D721Med (cell line): ENCODE results near the gene SOWAHD.
"Not testable (repeated sequence)": the region's sequence is repeated elsewhere in the genome, so short reads cannot be mapped to it uniquely, and the experiment has no call there.

Experiments
- DNase-seq: peaks from one replicate; pipeline ENCODE4 v3.0.0; 2011; ENCODE audit warnings: low spot score; ENCODE audit not compliant: insufficient read length
- FAIRE-seq: peaks from 2 replicates; lab custom pipeline; 2011; peaks lifted over from hg19 to GRCh38; lab: Jason Lieb, UNC
- TF ChIP-seq, protein P1 (sequence below): IDR thresholded peaks from 2 replicates; pipeline ENCODE4 v1.5.1; 2012; ENCODE audit warnings: mild to moderate bottlenecking, control low read depth; ENCODE audit not compliant: insufficient read depth; ENCODE audit errors: missing control alignments

SOWAHD gene

DNA sequence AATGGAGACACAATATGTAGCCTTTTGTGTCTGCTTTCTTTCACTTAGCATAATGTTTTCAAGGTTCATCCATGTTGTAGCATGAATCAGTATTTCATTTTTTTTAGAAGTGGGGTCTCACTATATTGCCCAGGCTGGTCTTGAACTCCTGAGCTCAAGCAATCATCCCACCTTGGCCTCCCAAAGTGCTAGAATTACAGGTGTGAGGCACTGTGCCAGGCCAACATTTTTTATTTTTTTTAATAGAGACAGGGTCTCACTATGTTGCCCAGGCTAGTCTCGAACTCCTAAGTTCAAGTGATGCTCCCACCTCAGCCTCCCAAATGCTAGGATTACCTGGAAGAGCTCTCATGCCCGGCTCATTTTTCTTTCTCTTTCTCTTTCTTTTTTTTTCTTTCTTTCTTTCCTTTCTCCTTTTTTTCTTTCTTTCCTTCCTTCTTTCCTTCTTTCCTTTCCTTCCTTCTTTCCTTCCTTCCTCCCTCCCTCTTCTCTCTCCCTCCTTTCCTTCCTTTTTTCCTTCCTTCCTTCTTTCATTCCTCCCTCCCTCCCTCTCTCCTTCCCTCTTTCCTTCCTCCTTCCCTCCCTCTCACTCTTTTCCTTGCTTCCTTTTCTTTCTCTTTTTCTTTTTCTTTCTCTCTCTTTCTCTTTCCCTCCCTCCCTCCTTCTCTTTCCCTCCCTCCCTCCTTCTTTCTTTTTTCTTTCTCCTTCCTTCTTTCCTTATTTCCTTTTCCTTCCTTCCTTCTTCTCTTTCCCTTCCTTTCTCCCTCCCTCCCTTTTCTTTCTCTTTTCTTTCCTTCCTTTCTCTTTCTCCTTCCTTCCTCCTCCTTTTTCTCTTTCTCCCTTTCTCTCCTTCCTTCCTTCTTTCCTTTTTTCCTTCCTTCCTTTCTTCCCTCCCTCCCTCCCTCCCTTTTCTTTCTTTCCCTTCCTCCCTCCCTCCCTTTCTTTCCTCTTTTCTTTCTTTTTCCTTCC is 43.1 kb downstream of the SOWAHD start:
- no peak for FAIRE-seq
- DNase-seq = no peak
- TF ChIP-seq, protein P1, sequence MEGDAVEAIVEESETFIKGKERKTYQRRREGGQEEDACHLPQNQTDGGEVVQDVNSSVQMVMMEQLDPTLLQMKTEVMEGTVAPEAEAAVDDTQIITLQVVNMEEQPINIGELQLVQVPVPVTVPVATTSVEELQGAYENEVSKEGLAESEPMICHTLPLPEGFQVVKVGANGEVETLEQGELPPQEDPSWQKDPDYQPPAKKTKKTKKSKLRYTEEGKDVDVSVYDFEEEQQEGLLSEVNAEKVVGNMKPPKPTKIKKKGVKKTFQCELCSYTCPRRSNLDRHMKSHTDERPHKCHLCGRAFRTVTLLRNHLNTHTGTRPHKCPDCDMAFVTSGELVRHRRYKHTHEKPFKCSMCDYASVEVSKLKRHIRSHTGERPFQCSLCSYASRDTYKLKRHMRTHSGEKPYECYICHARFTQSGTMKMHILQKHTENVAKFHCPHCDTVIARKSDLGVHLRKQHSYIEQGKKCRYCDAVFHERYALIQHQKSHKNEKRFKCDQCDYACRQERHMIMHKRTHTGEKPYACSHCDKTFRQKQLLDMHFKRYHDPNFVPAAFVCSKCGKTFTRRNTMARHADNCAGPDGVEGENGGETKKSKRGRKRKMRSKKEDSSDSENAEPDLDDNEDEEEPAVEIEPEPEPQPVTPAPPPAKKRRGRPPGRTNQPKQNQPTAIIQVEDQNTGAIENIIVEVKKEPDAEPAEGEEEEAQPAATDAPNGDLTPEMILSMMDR = no peak

DNA sequence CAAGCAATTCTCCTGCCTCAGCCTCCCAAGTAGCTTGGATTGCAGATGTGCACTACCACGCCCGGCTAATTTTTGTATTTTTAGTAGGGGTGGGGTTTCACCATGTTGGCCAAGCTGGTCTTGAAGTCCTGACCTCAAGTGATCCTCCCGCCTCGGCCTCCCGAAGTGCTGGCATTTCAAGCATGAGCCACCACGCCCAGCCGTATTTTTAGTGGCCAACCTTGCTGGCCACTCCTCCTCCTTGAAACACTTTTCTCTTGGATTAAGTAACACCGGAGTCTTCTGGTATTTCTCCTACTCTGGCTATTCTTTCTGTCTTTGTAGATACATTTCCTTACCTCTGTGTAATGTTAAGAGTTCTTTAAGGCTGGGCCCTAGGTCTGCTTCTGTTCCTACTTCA is 44.2 kb downstream of the SOWAHD start:
- TF ChIP-seq, protein P1 = no peak
- FAIRE-seq = no peak
- DNase-seq = no peak

GRCh38 chrX:119808461-119808860 is 50.1 kb downstream of the SOWAHD start:
- not testable (repeated sequence) for FAIRE-seq

DNA sequence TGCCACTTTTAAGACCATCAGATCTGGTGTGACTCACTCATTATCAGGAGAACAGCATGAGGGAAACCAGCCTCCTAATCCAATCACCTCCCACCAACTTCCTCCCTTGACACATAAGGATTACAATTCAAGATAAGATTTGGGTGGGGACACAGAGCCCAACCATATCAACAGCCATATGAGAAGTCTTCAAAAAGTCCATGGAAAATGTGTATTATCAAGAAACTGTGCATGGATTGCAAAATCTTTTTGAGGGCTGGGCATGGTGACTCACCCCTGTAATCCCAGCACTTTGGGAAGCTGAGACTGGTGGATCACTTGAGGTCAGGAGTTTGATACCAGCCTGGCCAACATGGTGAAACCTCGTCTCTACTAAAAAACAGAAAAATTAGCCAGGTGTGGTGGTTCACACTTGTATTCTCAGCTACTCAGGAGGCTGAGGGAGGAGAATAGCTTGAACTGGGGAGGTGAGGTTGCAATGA is 50.8 kb downstream of the SOWAHD start:
- DNase-seq = no peak
- no peak for FAIRE-seq
- TF ChIP-seq, protein P1 = no peak

More at GRCh38 chrX:119808461-119808860, 50.1 kb downstream of the SOWAHD start:
- DNase-seq = not testable (repeated sequence)
